GM18951 (cell line): ENCODE results near the gene KDR.

ENCODE experiments used
- POLR2A ChIP-seq: IDR thresholded peaks from 4 replicates; pipeline ENCODE4 v1.6.1; 2011; ENCODE audit warnings: mild to moderate bottlenecking; ENCODE audit not compliant: insufficient read length, insufficient read depth; ENCODE audit errors: extremely low read depth
- in situ Hi-C: fragments of 300-500 bp; cut with MboI; formaldehyde crosslinking; loops from one replicate; pipeline ENCODE4 v1.12.0; 2022; ENCODE audit warnings: low sequenced_read_pairs, mixed read lengths, inconsistent platforms; ENCODE audit not compliant: unreplicated experiment

The KDR gene

DNA sequence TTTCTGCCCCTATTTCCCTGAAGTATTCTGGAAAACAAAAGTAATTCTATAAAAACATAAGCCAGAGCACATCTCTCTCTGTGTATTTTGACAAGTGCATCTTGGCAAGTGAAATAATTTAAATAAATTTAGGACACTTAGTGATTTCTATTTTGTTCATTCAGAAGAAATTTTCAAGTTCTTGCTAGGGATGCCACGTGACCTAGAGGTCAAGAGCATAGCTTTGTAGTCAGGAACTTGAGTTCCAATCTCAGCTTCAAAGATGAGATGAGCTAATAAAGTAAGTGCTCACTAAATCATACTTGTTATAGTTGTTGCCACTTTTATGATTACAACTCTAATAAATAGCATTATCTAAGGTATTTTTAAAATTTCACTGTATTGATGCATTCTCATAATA is 13.8 kb downstream of the KDR start:
- in situ Hi-C loops = no loop called here
- TF ChIP-seq POLR2A = no peak

DNA sequence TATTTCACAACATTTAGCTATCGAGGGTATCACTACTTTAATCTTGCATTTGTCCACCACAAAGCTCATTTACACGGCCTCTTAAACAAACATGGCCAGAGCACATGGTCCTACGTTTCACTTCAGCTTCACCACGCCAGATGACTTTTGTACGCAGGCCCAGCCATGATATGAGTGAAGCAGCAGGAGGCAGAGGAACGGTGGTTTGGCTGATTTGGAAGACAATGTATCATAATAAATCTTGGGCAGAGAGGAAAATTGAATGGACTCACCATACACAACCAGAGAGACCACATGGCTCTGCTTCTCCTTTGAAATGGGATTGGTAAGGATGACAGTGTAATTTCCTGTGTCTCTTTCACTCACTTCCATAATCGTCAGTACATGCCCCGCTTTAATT is 15.3 kb downstream of the KDR start:
- TF ChIP-seq POLR2A = no peak
- in situ Hi-C loops = no loop called here

DNA sequence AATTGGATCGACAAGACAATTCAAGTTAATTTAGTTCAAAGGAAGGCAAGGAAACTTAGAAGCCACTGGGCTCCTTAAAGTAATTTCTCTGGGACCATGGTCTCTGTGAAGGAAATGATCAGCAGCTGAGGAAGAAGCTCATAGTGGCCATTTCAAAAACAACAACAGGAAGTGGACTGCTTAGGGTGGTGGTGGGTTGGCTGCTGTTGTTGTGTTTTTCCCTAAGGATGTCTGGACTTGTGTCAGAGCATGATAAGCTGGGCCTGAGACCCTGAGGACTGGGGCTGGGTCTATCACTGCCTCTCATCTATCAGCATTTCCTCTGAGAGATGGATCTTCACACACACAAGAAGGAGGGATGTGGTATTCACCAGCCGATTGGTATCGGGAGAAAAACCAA is 18.3 kb downstream of the KDR start:
- in situ Hi-C loops = no loop called here
- no peak for TF ChIP-seq POLR2A

DNA sequence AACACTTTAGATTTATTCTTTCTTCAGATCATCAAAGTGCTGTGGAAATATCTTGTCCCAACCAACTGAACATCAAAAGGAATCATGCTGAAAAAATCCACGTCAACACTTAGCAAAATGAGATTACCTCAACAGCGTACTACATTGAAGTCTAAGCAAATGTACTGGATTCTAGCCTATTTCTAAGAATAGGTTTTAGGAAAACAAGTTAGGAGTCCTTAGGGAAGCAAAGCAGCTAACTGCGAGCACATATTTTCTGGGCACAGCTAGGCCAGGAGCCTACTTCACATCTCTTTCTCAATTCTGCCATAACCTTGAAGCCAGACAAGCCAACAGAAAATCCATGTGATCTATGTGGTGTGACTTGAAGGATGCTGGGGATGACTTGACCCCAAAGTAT is 22.2 kb downstream of the KDR start:
- in situ Hi-C loops = no loop called here

DNA sequence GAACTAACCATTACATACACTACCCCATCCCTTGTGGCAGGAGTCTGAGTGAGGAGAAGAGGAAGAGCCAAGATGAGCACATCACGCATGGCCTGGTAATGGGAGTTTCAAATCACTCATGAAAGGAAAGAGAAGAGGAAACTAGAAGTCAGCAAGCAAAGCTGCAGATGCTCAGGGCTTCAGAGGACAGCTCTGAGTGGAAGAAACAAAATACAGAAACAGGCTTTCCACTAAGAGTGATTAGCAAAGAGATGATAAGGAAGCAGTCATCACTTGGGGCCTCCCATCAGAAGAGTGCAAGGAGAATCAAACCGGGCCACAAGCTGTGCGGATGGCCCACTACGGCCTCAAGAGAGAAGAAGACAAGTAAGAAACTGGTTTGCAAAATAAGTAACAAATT is 25.6 kb downstream of the KDR start:
- no peak for TF ChIP-seq POLR2A
- in situ Hi-C loops = no loop called here

More for the DNA sequence above, 22.2 kb downstream of the KDR start:
- TF ChIP-seq POLR2A = no peak

DNA sequence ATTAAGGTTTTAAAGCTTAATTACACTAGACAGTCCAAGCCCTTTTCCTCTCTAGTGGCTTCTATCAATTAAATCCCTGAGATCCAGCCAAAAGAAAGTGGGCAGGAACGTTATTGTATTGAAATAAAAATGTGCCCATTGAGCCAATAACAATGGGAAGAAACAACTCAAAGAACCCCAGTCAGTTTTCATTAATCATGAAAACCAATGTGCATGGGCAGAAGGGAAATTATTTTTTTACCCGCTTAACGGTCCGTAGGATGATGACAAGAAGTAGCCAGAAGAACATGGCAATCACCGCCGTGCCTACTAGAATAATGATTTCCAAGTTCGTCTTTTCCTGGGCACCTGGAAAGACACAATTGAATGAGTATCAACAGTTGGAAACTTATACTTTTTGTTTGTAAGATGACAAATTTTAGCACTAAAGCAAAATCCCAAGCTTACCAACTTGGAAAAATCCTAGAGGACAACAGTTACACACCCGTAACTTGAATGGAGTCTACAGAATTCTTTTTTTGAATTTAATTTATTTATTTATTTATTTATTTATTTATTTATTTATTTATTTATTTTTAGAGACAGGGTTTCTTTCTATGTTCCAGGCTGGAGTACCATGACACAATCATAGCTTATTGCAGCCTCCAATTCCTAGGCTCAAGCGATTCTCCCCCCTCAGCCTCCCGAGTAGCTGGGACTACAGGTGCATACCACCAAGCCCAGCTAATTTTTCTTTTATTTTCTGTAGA is 26.8 kb downstream of the KDR start:
- in situ Hi-C loops = no loop called here

DNA sequence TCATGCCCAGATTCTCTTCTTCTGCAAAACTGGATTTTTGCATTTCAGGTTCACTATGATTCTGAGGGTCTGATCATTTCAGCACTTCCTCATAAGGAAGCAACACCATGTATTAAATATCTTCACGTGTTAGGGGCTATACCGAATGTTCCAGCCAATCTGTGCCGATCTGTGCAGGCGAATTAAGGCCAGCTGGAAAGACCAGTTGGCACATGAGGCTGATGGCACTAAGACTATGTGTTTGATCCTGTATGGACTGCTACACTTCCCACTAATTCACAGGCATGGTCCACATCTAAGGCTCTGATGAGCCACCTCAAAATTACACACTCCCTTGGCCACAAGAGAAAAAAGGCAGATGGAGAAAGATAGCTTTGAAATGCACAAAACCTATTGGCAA is 28.8 kb downstream of the KDR start:
- in situ Hi-C loops = no loop called here
- TF ChIP-seq POLR2A = no peak

More for the DNA sequence above, 26.8 kb downstream of the KDR start:
- TF ChIP-seq POLR2A = no peak

DNA sequence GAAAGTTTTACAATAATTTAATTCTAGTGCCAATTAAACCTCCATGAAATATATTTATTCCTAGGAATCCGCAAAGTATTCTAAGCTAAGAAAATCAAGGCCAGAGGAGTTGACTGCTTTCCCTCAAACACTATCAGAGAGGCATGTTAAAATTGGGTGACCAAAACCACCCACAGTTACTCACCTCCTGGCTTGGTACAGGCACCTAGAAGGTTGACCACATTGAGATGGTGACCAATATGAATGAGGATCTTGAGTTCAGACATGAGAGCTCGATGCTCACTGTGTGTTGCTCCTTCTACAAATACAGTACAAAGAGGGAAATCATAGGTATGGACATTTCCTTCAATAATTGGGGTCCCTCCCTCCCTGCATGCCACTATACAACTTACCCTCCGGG is 29.4 kb downstream of the KDR start:
- in situ Hi-C loops = no loop called here
- TF ChIP-seq POLR2A = no peak

DNA sequence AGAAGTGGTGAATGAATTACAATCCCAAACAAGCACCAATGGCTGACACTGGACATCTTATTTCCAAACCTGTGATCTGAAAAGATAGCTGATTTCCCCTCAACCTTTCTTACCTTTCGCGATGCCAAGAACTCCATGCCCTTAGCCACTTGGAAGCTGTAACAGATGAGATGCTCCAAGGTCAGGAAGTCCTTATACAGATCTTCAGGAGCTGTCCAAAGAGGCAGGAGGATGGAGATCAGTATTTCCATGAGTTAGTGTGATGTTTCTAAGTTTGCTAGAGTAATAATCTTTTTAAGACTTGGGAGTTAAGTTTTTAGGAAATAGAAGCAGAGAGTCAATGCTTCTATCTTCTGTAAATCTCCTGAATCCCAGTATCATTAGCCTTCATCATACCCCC is 32.9 kb downstream of the KDR start:
- in situ Hi-C loops = no loop called here
- TF ChIP-seq POLR2A = no peak

DNA sequence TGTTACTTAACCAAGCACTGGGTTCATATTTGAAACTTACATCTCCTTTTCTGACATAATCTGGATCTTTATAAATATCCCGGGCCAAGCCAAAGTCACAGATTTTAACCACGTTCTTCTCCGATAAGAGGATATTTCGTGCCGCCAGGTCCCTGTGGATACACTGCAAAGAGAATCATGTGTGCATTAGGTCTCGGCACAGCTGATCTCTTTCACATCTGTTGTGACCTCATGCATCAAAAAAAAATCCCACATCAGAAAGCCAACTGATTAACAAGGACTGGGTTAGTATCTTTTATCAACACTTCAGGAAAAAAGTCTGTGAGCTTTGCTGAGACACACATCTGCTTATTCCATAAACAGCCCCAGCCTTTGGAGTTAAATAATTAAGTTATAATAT is 35.5 kb downstream of the KDR start:
- no peak for TF ChIP-seq POLR2A
- in situ Hi-C loops = no loop called here

DNA sequence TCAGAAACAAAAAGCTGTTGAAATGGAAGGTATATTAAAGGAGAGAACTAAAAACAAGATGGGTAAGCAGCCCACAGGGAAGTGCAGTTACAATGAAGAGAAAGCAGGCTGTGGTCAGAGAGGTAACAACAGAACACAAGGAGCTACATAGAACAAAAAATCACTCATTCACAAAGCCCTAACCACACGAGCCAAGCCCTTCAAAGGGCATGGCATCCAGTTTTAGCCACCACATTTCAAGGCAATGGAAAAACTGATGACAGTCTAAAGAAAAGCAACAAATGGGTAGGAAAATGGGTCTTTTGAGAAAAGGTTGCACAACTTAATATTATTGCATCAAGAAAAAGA is 37.5 kb downstream of the KDR start:
- in situ Hi-C loops = no loop called here

DNA sequence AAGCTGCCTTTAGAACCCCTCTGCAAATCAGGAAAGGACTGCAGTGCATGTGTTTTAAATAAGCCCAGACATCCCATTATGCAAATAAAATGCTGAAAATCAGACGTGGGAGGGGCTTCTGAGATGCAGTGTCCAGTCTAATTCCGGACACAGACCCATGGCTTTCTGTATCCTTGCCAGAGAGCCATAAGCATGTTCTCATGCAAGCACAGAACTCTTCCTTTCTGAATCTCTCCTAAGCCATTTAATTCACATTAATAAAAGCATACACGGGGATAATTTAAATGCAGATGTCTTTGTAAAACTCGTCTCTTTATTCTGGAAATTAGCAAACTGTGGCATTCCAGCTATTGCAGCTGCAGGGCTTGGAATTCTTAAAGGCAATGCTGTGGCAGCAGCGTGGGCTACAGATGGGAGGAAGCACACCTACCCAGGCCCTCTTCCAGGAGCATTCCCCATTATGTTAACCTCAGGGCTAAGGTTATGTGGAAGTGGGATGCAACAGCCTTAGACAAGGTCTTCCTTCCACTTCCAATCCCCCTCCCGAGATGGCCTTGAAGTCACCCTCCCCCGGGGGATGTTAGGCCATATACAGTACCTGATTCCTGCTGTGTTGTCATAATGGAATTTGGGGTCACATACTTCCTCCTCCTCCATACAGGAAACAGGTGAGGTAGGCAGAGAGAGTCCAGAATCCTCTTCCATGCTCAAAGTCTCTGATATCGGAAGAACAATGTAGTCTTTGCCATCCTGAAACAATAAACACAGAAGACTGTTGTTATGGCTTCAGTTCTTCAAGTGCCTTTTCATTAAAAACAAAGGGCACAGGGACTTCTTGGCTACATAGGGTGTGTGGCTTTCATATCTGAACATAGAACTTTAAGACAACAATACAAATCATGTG is 38.1 kb downstream of the KDR start:
- in situ Hi-C loops = no loop called here
- no peak for TF ChIP-seq POLR2A

More for the DNA sequence above, 37.5 kb downstream of the KDR start:
- no peak for TF ChIP-seq POLR2A

DNA sequence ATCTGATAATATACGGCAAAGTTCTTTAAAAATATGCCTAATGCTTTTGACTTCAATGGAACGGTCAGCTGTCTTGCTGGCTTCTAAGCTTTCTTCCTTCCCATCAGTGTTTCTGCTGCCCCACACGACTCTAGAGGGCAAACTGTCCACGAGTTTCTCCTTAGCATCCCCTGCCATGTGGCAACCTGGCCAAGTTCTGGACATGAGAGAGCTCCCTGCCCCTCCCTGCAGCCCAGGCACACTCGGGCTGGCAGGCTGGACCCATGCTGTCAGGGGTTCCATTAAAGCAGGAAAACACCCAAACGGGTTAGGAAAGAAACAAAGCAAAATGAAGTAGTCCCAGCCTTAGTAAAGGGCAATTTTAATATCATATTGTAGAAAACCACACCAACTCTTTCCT is 38.8 kb downstream of the KDR start:
- in situ Hi-C loops = no loop called here
- TF ChIP-seq POLR2A = no peak

DNA sequence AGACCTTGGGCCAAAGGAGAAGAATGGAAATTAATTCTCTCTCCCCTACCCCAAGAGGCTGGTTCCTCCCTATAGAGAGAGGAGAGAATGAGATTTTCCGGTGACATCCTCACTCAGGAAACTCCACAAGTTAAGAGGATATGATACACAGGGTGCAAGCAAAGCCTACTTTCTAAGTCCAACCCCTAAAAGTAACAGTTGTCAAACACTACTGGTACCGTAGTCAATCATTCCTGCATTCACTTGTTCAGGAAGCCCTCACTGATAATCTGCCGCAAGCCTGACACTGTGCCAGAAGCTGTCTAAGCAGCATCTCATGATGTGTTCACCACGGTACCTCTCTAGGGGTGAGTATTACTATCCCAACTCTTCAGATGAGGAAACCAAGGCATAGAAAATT is 41.7 kb downstream of the KDR start:
- in situ Hi-C loops = no loop called here
- no peak for TF ChIP-seq POLR2A
